NCI-H1930 (cell line): ENCODE results near the gene FAM169A.
"Not testable (repeated sequence)": the region's sequence is repeated elsewhere in the genome, so short reads cannot be mapped to it uniquely, and the experiment has no call there.

Experiments
- DNase-seq, 2 experiments: peaks; one replicate each; lab custom pipeline; 2025; lab: John Stamatoyannopoulos, UW

The FAM169A gene

GRCh38 chr5:74801197-74801596, 65.0 kb downstream of the FAM169A start:
- DNase-seq: no peak

GRCh38 chr5:74798977-74799911, 66.9 kb downstream of the FAM169A start:
- no peak for DNase-seq

GRCh38 chr5:74791669-74792068, 74.5 kb downstream of the FAM169A start:
- DNase-seq: not testable (repeated sequence)

- no peak for DNase-seq
Observed at GRCh38 chr5:74787424-74787823, 78.8 kb downstream of the FAM169A start.

- DNase-seq: no peak
Observed at GRCh38 chr5:74786851-74787250, 79.3 kb downstream of the FAM169A start.

GRCh38 chr5:74778609-74779008, 87.6 kb downstream of the FAM169A start:
- no peak for DNase-seq

- no peak for DNase-seq
Observed at GRCh38 chr5:74772359-74772758, 93.8 kb downstream of the FAM169A start.

- DNase-seq: no peak
Observed at GRCh38 chr5:74767579-74767913, 98.6 kb downstream of the FAM169A start.

GRCh38 chr5:74766849-74767578, 99.2 kb downstream of the FAM169A start, which contains the start of the genes GFM2 and NSA2:
GFM2 (minus strand) TSS chr5:74767117; CDS start chr5:74763742, 3,375 bp downstream.
NSA2 (plus strand) TSS chr5:74767249; CDS start chr5:74767361, 112 bp downstream.
- DNase-seq: peak; percentile 79 to 82

- no peak for DNase-seq
Observed at GRCh38 chr5:74766418-74766848, 99.8 kb downstream of the FAM169A start.

- DNase-seq: no peak
Observed at GRCh38 chr5:74765929-74766328, 100.3 kb downstream of the FAM169A start.

GRCh38 chr5:74765201-74765600, 101.0 kb downstream of the FAM169A start:
- no peak for DNase-seq

GRCh38 chr5:74763504-74763903, 102.7 kb downstream of the FAM169A start:
- DNase-seq: no peak

- DNase-seq: no peak
Observed at GRCh38 chr5:74762599-74762998, 103.6 kb downstream of the FAM169A start.

GRCh38 chr5:74761241-74761640, 104.9 kb downstream of the FAM169A start:
- DNase-seq: no peak

- not testable (repeated sequence) for DNase-seq
Observed at GRCh38 chr5:74748742-74749141, 117.4 kb downstream of the FAM169A start.

- DNase-seq: no peak
Observed at GRCh38 chr5:74738406-74738805, 127.8 kb downstream of the FAM169A start.

- DNase-seq: no peak
Observed at GRCh38 chr5:74736759-74737158, 129.4 kb downstream of the FAM169A start.
